GM23338 (cell line): ENCODE measurements around the gene TMIE. TPM values are rescaled to one million over a fixed set of nuclear protein-coding genes. Genes with fewer than 3 reads are reported as not detected.

Source experiments
- ATAC-seq: fragments of 200-7000 bp; cut with Tn5 transposase; 3 replicates; pipeline ENCODE4 v1.9.1; 2020
- DNase-seq: peaks from one replicate; pipeline ENCODE4 v3.0.0-alpha.2; 2015; ENCODE audit warnings: low spot score
- H2AFZ ChIP-seq: fragments of 200-600 bp; sonication (generic); 2 replicates; pipeline ENCODE4 v1.8.0; 2016; ENCODE audit warnings: antibody characterized with exemption, mild to moderate bottlenecking, moderate library complexity
- H3F3A ChIP-seq: fragments of 200-600 bp; sonication (generic); replicated peaks from 2 replicates; pipeline ENCODE4 v1.8.0; 2017; ENCODE audit warnings: antibody characterized with exemption, mixed run types, low read depth
- H3K27ac ChIP-seq: fragments of 200-600 bp; sonication (generic); 2 replicates; pipeline ENCODE4 v1.6.1; 2016; ENCODE audit warnings: low read depth
- H3K27me3 ChIP-seq: fragments of 200-600 bp; sonication (generic); 2 replicates; pipeline ENCODE4 v1.8.0; 2016; ENCODE audit warnings: mild to moderate bottlenecking, mixed run types, moderate library complexity; ENCODE audit not compliant: insufficient read depth
- H3K36me3 ChIP-seq: fragments of 200-600 bp; sonication (generic); 2 replicates; pipeline ENCODE4 v1.8.0; 2016; ENCODE audit warnings: mild to moderate bottlenecking; ENCODE audit not compliant: insufficient read depth
- H3K4me1 ChIP-seq: fragments of 200-600 bp; sonication (generic); 2 replicates; pipeline ENCODE4 v1.8.0; 2016; ENCODE audit warnings: mild to moderate bottlenecking, moderate library complexity; ENCODE audit not compliant: insufficient read depth
- H3K4me2 ChIP-seq: fragments of 200-600 bp; sonication (generic); 2 replicates; pipeline ENCODE4 v1.7.1; 2017; ENCODE audit warnings: mixed run types
- H3K4me3 ChIP-seq: fragments of 200-600 bp; sonication (generic); 2 replicates; pipeline ENCODE4 v1.6.1; 2016; ENCODE audit warnings: mixed run types
- H3K79me2 ChIP-seq: fragments of 200-600 bp; sonication (generic); replicated peaks from 2 replicates; pipeline ENCODE4 v1.8.0; 2017; ENCODE audit warnings: mild to moderate bottlenecking; ENCODE audit not compliant: insufficient read depth
- H3K9me2 ChIP-seq: fragments of 200-600 bp; sonication (generic); 2 replicates; pipeline ENCODE4 v1.8.0; 2017; ENCODE audit not compliant: insufficient read depth
- H4K20me1 ChIP-seq: fragments of 200-600 bp; sonication (generic); replicated peaks from 2 replicates; pipeline ENCODE4 v1.8.0; 2017; ENCODE audit warnings: mild to moderate bottlenecking; ENCODE audit not compliant: insufficient read depth
- H3K27ac Mint-ChIP-seq: 2 replicates; pipeline ENCODE4 v1.8.0; 2020; ENCODE audit warnings: inconsistent platforms, mild to moderate bottlenecking, moderate library complexity, mixed read lengths
- H3K27me3 Mint-ChIP-seq: 3 replicates; pipeline ENCODE4 v1.8.0; 2022; ENCODE audit warnings: low read depth, mild to moderate bottlenecking, moderate library complexity, mixed read lengths, inconsistent platforms; ENCODE audit not compliant: insufficient read depth, poor library complexity
- H3K36me3 Mint-ChIP-seq: 3 replicates; pipeline ENCODE4 v1.8.0; 2021; ENCODE audit warnings: low read depth, mild to moderate bottlenecking, inconsistent platforms, moderate library complexity, mixed read lengths
- H3K4me1 Mint-ChIP-seq: 3 replicates; pipeline ENCODE4 v1.8.0; 2020; ENCODE audit warnings: mild to moderate bottlenecking, inconsistent platforms, mixed read lengths
- H3K4me3 Mint-ChIP-seq: 3 replicates; pipeline ENCODE4 v1.8.0; 2021; ENCODE audit warnings: moderate library complexity, mild to moderate bottlenecking, inconsistent platforms, mixed read lengths
- H3K9me3 Mint-ChIP-seq: 3 replicates; pipeline ENCODE4 v1.8.0; 2020; ENCODE audit warnings: moderate library complexity, mild to moderate bottlenecking, inconsistent platforms, mixed read lengths
- CREB1 ChIP-seq: fragments of 250-450 bp; sonication (Bioruptor Pico); IDR thresholded peaks from 2 replicates; pipeline ENCODE4 v1.5.0; 2020; ENCODE audit warnings: low read depth, mild to moderate bottlenecking, moderate library complexity
- EZH2 ChIP-seq: fragments of 200-600 bp; sonication (generic); IDR thresholded peaks from one replicate; pipeline ENCODE4 v1.8.0; 2017; ENCODE audit warnings: antibody characterized with exemption, mild to moderate bottlenecking, low read depth; ENCODE audit not compliant: unreplicated experiment
- EZH2phosphoT487 ChIP-seq: fragments of 200-600 bp; sonication (generic); IDR thresholded peaks from one replicate; pipeline ENCODE4 v1.8.1; 2018; ENCODE audit warnings: antibody characterized with exemption; ENCODE audit not compliant: unreplicated experiment
- JUNB ChIP-seq: IDR thresholded peaks from one replicate; pipeline ENCODE4 v1.6.1; 2016; ENCODE audit warnings: antibody characterized with exemption; ENCODE audit not compliant: unreplicated experiment
- NANOG ChIP-seq: IDR thresholded peaks from 2 replicates; pipeline ENCODE4 v1.6.1; 2016; ENCODE audit warnings: antibody characterized with exemption, borderline replicate concordance
- ZNF331 ChIP-seq: fragments of 250-450 bp; sonication (Bioruptor Pico); IDR thresholded peaks from 2 replicates; pipeline ENCODE4 v1.5.0; 2020; ENCODE audit warnings: low read depth, mild to moderate bottlenecking, moderate library complexity
- polyA plus RNA-seq: library from polyadenylated mRNA; unstranded; fragments of >200 nt; fragmentation: Nextera tagmentation; extraction: Ambion mirVana; gene quantifications from 2 replicates; pipeline ENCODE4 v1.2.1, GENCODE V29; 2016
- total RNA-seq: library from RNA; depleted of rRNA; stranded (reverse); fragments of >200 nt; shearing (Covaris generic); gene quantifications from 2 replicates; pipeline ENCODE4 v1.2.3, GENCODE V29; 2014
- TF ChIP-seq, protein P1 (sequence below): fragments of 250-450 bp; sonication (Bioruptor Pico); IDR thresholded peaks from 2 replicates; pipeline ENCODE4 v1.5.0; 2020; ENCODE audit warnings: mild to moderate bottlenecking, moderate library complexity

The TMIE gene
- total and polyA plus RNA-seq, 2 experiments from 2014 or later = 0.84 to 1.2 TPM

DNA sequence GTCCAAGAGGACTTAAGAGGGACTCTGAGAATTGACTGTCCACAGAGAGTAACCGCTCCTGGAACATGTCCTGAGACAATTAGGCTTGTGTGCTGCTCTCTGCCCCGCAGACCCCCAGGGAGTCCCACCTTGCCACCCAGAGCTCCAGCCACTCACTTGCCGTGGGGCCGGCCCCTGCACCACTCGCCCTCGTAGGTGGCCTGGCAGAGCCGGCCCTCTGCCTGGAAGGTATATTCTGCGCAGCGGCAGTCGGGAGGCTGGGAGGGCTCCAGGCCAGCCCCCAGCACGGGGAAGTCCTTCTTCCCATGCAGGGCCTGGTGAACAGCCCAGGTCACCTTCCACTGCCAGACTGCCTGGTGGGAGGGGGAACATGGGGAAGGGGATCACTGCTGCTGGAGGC lies 18.2 kb upstream of the TMIE start:
- Mint-ChIP-seq H3K9me3 (no peaks in the 10 kb centered on the region), H3K27ac (no peak overlapping the region), H3K4me1 (no peaks in the 10 kb centered on the region; the same call in 1 of the 3 replicates), H3K4me3 (no peak overlapping the region), H3K27me3 (peaks cover 16% of the 10 kb centered on the region), H3K36me3 (peaks cover 3% of the 10 kb centered on the region; the same call in 1 of the 3 replicates)
- no peak overlapping the region for H2AFZ ChIP-seq
- no peak overlapping the region for H3K4me2 ChIP-seq
- H3K9me2 ChIP-seq = no peaks in the 10 kb centered on the region
- ATAC-seq = no peak
- H3K36me3 ChIP-seq = no peaks in the 10 kb centered on the region
- H3K27me3 ChIP-seq = no peaks in the 10 kb centered on the region
- H4K20me1 ChIP-seq = no peaks in the 10 kb centered on the region; the same call in 1 of the 2 replicates
- TF ChIP-seq, protein P1, sequence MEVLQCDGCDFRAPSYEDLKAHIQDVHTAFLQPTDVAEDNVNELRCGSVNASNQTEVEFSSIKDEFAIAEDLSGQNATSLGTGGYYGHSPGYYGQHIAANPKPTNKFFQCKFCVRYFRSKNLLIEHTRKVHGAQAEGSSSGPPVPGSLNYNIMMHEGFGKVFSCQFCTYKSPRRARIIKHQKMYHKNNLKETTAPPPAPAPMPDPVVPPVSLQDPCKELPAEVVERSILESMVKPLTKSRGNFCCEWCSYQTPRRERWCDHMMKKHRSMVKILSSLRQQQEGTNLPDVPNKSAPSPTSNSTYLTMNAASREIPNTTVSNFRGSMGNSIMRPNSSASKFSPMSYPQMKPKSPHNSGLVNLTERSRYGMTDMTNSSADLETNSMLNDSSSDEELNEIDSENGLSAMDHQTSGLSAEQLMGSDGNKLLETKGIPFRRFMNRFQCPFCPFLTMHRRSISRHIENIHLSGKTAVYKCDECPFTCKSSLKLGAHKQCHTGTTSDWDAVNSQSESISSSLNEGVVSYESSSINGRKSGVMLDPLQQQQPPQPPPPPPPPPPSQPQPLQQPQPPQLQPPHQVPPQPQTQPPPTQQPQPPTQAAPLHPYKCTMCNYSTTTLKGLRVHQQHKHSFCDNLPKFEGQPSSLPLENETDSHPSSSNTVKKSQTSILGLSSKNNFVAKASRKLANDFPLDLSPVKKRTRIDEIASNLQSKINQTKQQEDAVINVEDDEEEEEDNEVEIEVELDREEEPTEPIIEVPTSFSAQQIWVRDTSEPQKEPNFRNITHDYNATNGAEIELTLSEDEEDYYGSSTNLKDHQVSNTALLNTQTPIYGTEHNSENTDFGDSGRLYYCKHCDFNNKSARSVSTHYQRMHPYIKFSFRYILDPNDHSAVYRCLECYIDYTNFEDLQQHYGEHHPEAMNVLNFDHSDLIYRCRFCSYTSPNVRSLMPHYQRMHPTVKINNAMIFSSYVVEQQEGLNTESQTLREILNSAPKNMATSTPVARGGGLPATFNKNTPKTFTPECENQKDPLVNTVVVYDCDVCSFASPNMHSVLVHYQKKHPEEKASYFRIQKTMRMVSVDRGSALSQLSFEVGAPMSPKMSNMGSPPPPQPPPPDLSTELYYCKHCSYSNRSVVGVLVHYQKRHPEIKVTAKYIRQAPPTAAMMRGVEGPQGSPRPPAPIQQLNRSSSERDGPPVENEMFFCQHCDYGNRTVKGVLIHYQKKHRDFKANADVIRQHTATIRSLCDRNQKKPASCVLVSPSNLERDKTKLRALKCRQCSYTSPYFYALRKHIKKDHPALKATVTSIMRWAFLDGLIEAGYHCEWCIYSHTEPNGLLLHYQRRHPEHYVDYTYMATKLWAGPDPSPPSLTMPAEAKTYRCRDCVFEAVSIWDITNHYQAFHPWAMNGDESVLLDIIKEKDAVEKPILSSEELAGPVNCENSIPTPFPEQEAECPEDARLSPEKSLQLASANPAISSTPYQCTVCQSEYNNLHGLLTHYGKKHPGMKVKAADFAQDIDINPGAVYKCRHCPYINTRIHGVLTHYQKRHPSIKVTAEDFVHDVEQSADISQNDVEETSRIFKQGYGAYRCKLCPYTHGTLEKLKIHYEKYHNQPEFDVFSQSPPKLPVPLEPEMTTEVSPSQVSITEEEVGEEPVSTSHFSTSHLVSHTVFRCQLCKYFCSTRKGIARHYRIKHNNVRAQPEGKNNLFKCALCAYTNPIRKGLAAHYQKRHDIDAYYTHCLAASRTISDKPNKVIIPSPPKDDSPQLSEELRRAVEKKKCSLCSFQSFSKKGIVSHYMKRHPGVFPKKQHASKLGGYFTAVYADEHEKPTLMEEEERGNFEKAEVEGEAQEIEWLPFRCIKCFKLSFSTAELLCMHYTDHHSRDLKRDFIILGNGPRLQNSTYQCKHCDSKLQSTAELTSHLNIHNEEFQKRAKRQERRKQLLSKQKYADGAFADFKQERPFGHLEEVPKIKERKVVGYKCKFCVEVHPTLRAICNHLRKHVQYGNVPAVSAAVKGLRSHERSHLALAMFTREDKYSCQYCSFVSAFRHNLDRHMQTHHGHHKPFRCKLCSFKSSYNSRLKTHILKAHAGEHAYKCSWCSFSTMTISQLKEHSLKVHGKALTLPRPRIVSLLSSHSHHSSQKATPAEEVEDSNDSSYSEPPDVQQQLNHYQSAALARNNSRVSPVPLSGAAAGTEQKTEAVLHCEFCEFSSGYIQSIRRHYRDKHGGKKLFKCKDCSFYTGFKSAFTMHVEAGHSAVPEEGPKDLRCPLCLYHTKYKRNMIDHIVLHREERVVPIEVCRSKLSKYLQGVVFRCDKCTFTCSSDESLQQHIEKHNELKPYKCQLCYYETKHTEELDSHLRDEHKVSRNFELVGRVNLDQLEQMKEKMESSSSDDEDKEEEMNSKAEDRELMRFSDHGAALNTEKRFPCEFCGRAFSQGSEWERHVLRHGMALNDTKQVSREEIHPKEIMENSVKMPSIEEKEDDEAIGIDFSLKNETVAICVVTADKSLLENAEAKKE (CRISPR knock-in tag) = no peak
- TF ChIP-seq NANOG (no peak), ZNF331 (CRISPR knock-in tag) (no peak), JUNB (no peak)
- no peaks in the 10 kb centered on the region for H3K4me1 ChIP-seq
- no peaks in the 10 kb centered on the region for H3F3A ChIP-seq
- no peaks in the 10 kb centered on the region for H3K79me2 ChIP-seq
- no peak for DNase-seq
- H3K4me3 ChIP-seq = no peak overlapping the region
- no peak overlapping the region for H3K27ac ChIP-seq

- Histone ChIP-seq H2AFZ (no peak overlapping the region), H3F3A (no peaks in the 10 kb centered on the region), H3K79me2 (no peaks in the 10 kb centered on the region), H3K4me2 (no peak overlapping the region), H3K27ac (no peak overlapping the region), H4K20me1 (no peaks in the 10 kb centered on the region), H3K4me1 (no peaks in the 10 kb centered on the region), H3K36me3 (no peaks in the 10 kb centered on the region), H3K4me3 (no peak overlapping the region), H3K27me3 (no peaks in the 10 kb centered on the region), H3K9me2 (no peaks in the 10 kb centered on the region)
- no peak for ATAC-seq
- no peak for DNase-seq
- H3K36me3 Mint-ChIP-seq = peaks cover 3% of the 10 kb centered on the region; the same call in 1 of the 3 replicates
- peaks cover 16% of the 10 kb centered on the region for H3K27me3 Mint-ChIP-seq
- no peaks in the 10 kb centered on the region; the same call in 1 of the 3 replicates for H3K4me1 Mint-ChIP-seq
- no peaks in the 10 kb centered on the region for H3K9me3 Mint-ChIP-seq
- H3K27ac Mint-ChIP-seq = no peak overlapping the region
- no peak overlapping the region for H3K4me3 Mint-ChIP-seq
- no peak for TF ChIP-seq EZH2
- no peak for TF ChIP-seq EZH2phosphoT487
- no peak for TF ChIP-seq CREB1 (CRISPR knock-in tag)
- TF ChIP-seq, protein P1 (CRISPR knock-in tag) = no peak
Measured at GRCh38 chr3:46684891-46685290, 16.3 kb upstream of the TMIE start.
